ENCODE results near the gene KLHL12. TPM values are rescaled to one million over a fixed set of nuclear protein-coding genes. Genes with fewer than 3 reads are reported as not detected.

The KLHL12 gene
- total and polyA plus RNA-seq, 10 of the 15 experiments (the other 5 are each of a cell fraction or from before 2014, with no cell fraction given): 16.0 to 53.8 (median 30.3) TPM

GRCh38 chr1:202976633-202977032 lies 49.6 kb upstream of the KLHL12 start:
- in situ Hi-C loops (cut with MboI) (no loop called here), intact Hi-C loops (cut with micrococcal nuclease; ENCODE audit: unreplicated experiment) (no loop called here)
- POLR2A ChIA-PET: no interaction called here
- no peak overlapping the region for H3K27ac ChIP-seq (ENCODE audit: control insufficient read depth, insufficient read depth)
- H2AFZ ChIP-seq (ENCODE audit: control insufficient read depth, low read depth, low read length): no peak overlapping the region
- H3K4me1 ChIP-seq (ENCODE audit: control insufficient read depth, insufficient read depth, low read length): no peaks in the 10 kb centered on the region
- SMC1A ChIA-PET (ENCODE audit: uncharacterized antibody, unreplicated experiment): no interaction called here
- BruUV-seq (replicated peaks): no TSS peak
- peaks cover 1 to 4% of the 10 kb centered on the region in 2 experiments; a peak in 2 of 4 replicates for H3K27me3 ChIP-seq (replicated peaks in 1 of 2; ENCODE audit: control insufficient read depth in 2 of 2, insufficient read depth in 2 of 2, low read length in 1 of 2)
- no peak overlapping the region for H3K4me2 ChIP-seq (ENCODE audit: control insufficient read depth, insufficient read depth)
- DNase-seq (ENCODE audit: low read depth, low spot score): no peak
- TF ChIP-seq POLR2AphosphoS5 (IDR thresholded peaks at IDR 0.05; ENCODE audit: low read length) (no peak), HSF1 (IDR thresholded peaks at IDR 0.05; ENCODE audit: low read depth, low read length) (no peak), PAX8 (IDR thresholded peaks at IDR 0.05) (no peak), TBL1XR1 (IDR thresholded peaks at IDR 0.05; ENCODE audit: low read depth, low read length) (no peak), BRCA1 (IDR thresholded peaks at IDR 0.05; ENCODE audit: low read depth, low read length) (no peak), ZBTB4 (CRISPR knock-in tag; IDR thresholded peaks at IDR 0.05) (no peak), NRF1 (conservative IDR thresholded peaks at IDR 0.05; ENCODE audit: low read depth, low read length) (no peak), ZNF207 (IDR thresholded peaks at IDR 0.05; ENCODE audit: borderline replicate concordance) (no peak), MYB (IDR thresholded peaks at IDR 0.05; ENCODE audit: borderline replicate concordance, low read depth, low read length) (no peak), ZSCAN29 (IDR thresholded peaks at IDR 0.05) (no peak), BHLHE40 (IDR thresholded peaks at IDR 0.05; ENCODE audit: borderline replicate concordance in 1 of 2, low read depth in 2 of 2, low read length in 1 of 2) (no peak), ETV6 (conservative IDR thresholded peaks at IDR 0.05 in 1 of 2, IDR thresholded peaks at IDR 0.05 in 1 of 2; ENCODE audit: borderline replicate concordance in 1 of 2, low read depth in 1 of 2) (no peak), USF2 (IDR thresholded peaks at IDR 0.05; ENCODE audit: borderline replicate concordance, low read depth, low read length) (no peak)
- H3K36me3 ChIP-seq (ENCODE audit: control insufficient read depth in 2 of 2, insufficient read depth in 2 of 2, low read length in 1 of 2): no peaks in the 10 kb centered on the region
- H3K79me2 ChIP-seq (ENCODE audit: control insufficient read depth, insufficient read depth, low read length): no peaks in the 10 kb centered on the region
- H4K20me1 ChIP-seq (ENCODE audit: control insufficient read depth, insufficient read depth): no peaks in the 10 kb centered on the region
- no peak for ATAC-seq
- FAIRE-seq: no peak
- no peaks in the 10 kb centered on the region for H3K9me3 ChIP-seq (replicated peaks; ENCODE audit: control insufficient read depth, insufficient read depth, low read length)
- H3K9ac ChIP-seq (ENCODE audit: control insufficient read depth, insufficient read depth, low read length): no peak overlapping the region
- CTCF ChIA-PET: no interaction called here
- WGBS (ENCODE audit: insufficient coverage, insufficient replicate concordance, low lambda C conversion rate, missing lambda C conversion rate): 8% methylated on average over 3 of the region's 3 CpGs
- RAD21 ChIA-PET (ENCODE audit: unreplicated experiment): interaction anchor here (0.6 kb wide), 1 partner anchor 32 kb away, joined by 4 read pairs; no protein-coding TSS in a partner anchor
- H3K4me3 ChIP-seq: no peak overlapping the region
